Liver (tissue), 9 donors: ENCODE measurements around the gene PTMS. TPM values are rescaled to one million over a fixed set of nuclear protein-coding genes. Genes with fewer than 3 reads are reported as not detected.

ENCODE experiments used
- DNase-seq: peaks from one replicate; pipeline ENCODE4 v3.0.0-alpha.2; 2017; ENCODE audit warnings: low spot score
- H3K27ac ChIP-seq, 2 donors: one replicate each; pipeline ENCODE4 v1.7.0; 2013; ENCODE audit warnings: inconsistent platforms in 2 of 2, low read length in 2 of 2, control low read depth in 1 of 2, low read depth in 1 of 2, mild to moderate bottlenecking in 1 of 2
- H3K27me3 ChIP-seq, 4 donors: one replicate each; pipeline versions ENCODE4 v1.6.1 to v1.7.0; 2013; ENCODE audit warnings: low read length in 3 of 4, inconsistent platforms in 1 of 4, mild to moderate bottlenecking in 1 of 4, moderate library complexity in 1 of 4; ENCODE audit not compliant: control insufficient read depth in 4 of 4, insufficient read depth in 4 of 4
- H3K36me3 ChIP-seq, 4 donors: one replicate each; pipeline versions ENCODE4 v1.6.1 to v1.7.0; 2013; ENCODE audit warnings: low read length in 3 of 4, mild to moderate bottlenecking in 3 of 4, low read depth in 1 of 4, moderate library complexity in 1 of 4; ENCODE audit not compliant: control insufficient read depth in 4 of 4, insufficient read depth in 3 of 4
- H3K4me1 ChIP-seq, 4 donors: one replicate each; pipeline versions ENCODE4 v1.6.1 to v1.7.0; 2013; ENCODE audit warnings: low read length in 3 of 4, mild to moderate bottlenecking in 3 of 4, moderate library complexity in 1 of 4; ENCODE audit not compliant: control insufficient read depth in 4 of 4, insufficient read depth in 4 of 4
- H3K4me3 ChIP-seq, 3 donors: one replicate each; pipeline versions ENCODE4 v1.6.1 to v1.7.0; 2013; ENCODE audit warnings: low read length in 3 of 3, control low read depth in 1 of 3, low read depth in 1 of 3, mild to moderate bottlenecking in 1 of 3
- H3K9ac ChIP-seq, 2 donors: one replicate each; pipeline ENCODE4 v1.7.0; 2013; ENCODE audit warnings: low read length in 2 of 2, mild to moderate bottlenecking in 2 of 2, moderate library complexity in 2 of 2, control low read depth in 1 of 2, low read depth in 1 of 2
- H3K9me3 ChIP-seq, 4 donors: one replicate each; pipeline versions ENCODE4 v1.6.1 to v1.7.0; 2013; ENCODE audit warnings: low read length in 3 of 4; ENCODE audit not compliant: control insufficient read depth in 4 of 4
- EGR1 ChIP-seq, 2 donors: IDR thresholded peaks; 2 replicates each; pipeline ENCODE4 v1.6.1; 2016 to 2018; ENCODE audit warnings: antibody characterized with exemption in 2 of 2, low read depth in 2 of 2
- FOXA1 ChIP-seq: IDR thresholded peaks from 2 replicates; pipeline ENCODE4 v1.6.1; 2016; ENCODE audit warnings: antibody characterized with exemption
- GABPA ChIP-seq, 2 donors: IDR thresholded peaks in 1 of 2; conservative IDR thresholded peaks in 1 of 2; 2 replicates each; pipeline ENCODE4 v1.6.1; 2016; ENCODE audit warnings: antibody characterized with exemption in 2 of 2, mild to moderate bottlenecking in 1 of 2, moderate library complexity in 1 of 2
- HNF4A ChIP-seq, 2 donors: conservative IDR thresholded peaks; 2 replicates each; pipeline ENCODE4 v1.6.1; 2016; ENCODE audit warnings: antibody characterized with exemption in 2 of 2, mild to moderate bottlenecking in 2 of 2
- HNF4G ChIP-seq: IDR thresholded peaks from 2 replicates; pipeline ENCODE4 v1.6.1; 2016; ENCODE audit warnings: antibody characterized with exemption
- JUND ChIP-seq, 2 donors: IDR thresholded peaks; 2 replicates each; pipeline ENCODE4 v1.6.1; 2016; ENCODE audit warnings: antibody characterized with exemption in 2 of 2
- RAD21 ChIP-seq, 2 donors: IDR thresholded peaks; 2 replicates each; pipeline ENCODE4 v1.6.1; 2016; ENCODE audit warnings: antibody characterized with exemption in 2 of 2, mild to moderate bottlenecking in 2 of 2
- REST ChIP-seq: IDR thresholded peaks from 2 replicates; pipeline ENCODE4 v1.6.1; 2016; ENCODE audit warnings: antibody characterized with exemption, mild to moderate bottlenecking
- RXRA ChIP-seq, 2 donors: IDR thresholded peaks; 2 replicates each; pipeline ENCODE4 v1.6.1; 2017 to 2018; ENCODE audit warnings: antibody characterized with exemption in 2 of 2, mild to moderate bottlenecking in 1 of 2
- SP1 ChIP-seq: IDR thresholded peaks from 2 replicates; pipeline ENCODE4 v1.6.1; 2018; ENCODE audit warnings: antibody characterized with exemption, mild to moderate bottlenecking
- TAF1 ChIP-seq: conservative IDR thresholded peaks from 2 replicates; pipeline ENCODE4 v1.6.1; 2016; ENCODE audit warnings: antibody characterized with exemption, mild to moderate bottlenecking
- YY1 ChIP-seq: IDR thresholded peaks from 2 replicates; pipeline ENCODE4 v1.6.1; 2016; ENCODE audit warnings: antibody characterized with exemption, mild to moderate bottlenecking
- WGBS: extraction: QIAGEN DNeasy Blood & Tissue Kit; methylation state at CpG from one replicate; pipeline ENCODE4 v1.1.7; 2013; 5-methylcytosine and 5-hydroxymethylcytosine counted together
- polyA plus RNA-seq, 2 donors: library from polyadenylated mRNA; stranded (reverse) in 1 of 2; unstranded in 1 of 2; fragments of 200-250 nt in 1 of 2; fragments of >200 nt in 1 of 2; fragmentation: Nextera tagmentation in 1 of 2; extraction: Ambion mirVana in 1 of 2; gene quantifications; one replicate each; pipeline versions ENCODE4 v1.2.1 to v1.2.3, GENCODE V29; 2013 to 2015
- total RNA-seq, 2 donors: library from RNA; depleted of rRNA; stranded (reverse); fragments of >200 nt; gene quantifications; one replicate each; pipeline ENCODE4 v1.2.3, GENCODE V29; 2014
- TF ChIP-seq, protein P1 (sequence below): IDR thresholded peaks from 2 replicates; pipeline ENCODE4 v1.6.1; 2016; ENCODE audit warnings: antibody characterized with exemption
- TF ChIP-seq, protein P2 (sequence below): fragments of 150-350 bp; IDR thresholded peaks from 2 replicates; pipeline ENCODE4 v1.5.1; 2017; ENCODE audit warnings: improper control_type of control experiment, low read depth, low read length; ENCODE audit not compliant: missing input control
- TF ChIP-seq, protein P3 (sequence below): IDR thresholded peaks from 2 replicates; pipeline ENCODE4 v1.6.1; 2016; ENCODE audit warnings: antibody characterized with exemption
- donor health status: healthy.
- donor health status: healthy.
- donor health status: healthy.
- donor health status: healthy.
- donor health status: healthy.

The PTMS gene
- total RNA-seq (100 to 1,000 TPM in 1 of 2 donors, 10 to 100 TPM in 1; 26.3 to 106 TPM), polyA plus RNA-seq (100 to 1,000 TPM; 103 to 261 TPM)

GRCh38 chr12:6765634-6766581, at the start of gene PTMS:
Gene PTMS, plus strand, starts transcription at chr12:6766363. Its CDS starts 343 bp downstream, at chr12:6766706.
- peaks cover 14 to 62% (median 48%) of the 10 kb centered on the region in 4 donors for H3K4me1 ChIP-seq
- peak within 1 kb of the TSS; percentile 84 to 97 (median 86) for H3K4me3 ChIP-seq
- no peaks in the 10 kb centered on the region for H3K27me3 ChIP-seq
- peak; percentile 6 for TF ChIP-seq HNF4G
- TF ChIP-seq, protein P1, sequence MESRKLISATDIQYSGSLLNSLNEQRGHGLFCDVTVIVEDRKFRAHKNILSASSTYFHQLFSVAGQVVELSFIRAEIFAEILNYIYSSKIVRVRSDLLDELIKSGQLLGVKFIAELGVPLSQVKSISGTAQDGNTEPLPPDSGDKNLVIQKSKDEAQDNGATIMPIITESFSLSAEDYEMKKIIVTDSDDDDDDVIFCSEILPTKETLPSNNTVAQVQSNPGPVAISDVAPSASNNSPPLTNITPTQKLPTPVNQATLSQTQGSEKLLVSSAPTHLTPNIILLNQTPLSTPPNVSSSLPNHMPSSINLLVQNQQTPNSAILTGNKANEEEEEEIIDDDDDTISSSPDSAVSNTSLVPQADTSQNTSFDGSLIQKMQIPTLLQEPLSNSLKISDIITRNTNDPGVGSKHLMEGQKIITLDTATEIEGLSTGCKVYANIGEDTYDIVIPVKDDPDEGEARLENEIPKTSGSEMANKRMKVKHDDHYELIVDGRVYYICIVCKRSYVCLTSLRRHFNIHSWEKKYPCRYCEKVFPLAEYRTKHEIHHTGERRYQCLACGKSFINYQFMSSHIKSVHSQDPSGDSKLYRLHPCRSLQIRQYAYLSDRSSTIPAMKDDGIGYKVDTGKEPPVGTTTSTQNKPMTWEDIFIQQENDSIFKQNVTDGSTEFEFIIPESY = no peak
- peak; percentile 50 for TF ChIP-seq YY1
- TF ChIP-seq SP1 = peak; percentile 48
- TF ChIP-seq, protein P2, sequence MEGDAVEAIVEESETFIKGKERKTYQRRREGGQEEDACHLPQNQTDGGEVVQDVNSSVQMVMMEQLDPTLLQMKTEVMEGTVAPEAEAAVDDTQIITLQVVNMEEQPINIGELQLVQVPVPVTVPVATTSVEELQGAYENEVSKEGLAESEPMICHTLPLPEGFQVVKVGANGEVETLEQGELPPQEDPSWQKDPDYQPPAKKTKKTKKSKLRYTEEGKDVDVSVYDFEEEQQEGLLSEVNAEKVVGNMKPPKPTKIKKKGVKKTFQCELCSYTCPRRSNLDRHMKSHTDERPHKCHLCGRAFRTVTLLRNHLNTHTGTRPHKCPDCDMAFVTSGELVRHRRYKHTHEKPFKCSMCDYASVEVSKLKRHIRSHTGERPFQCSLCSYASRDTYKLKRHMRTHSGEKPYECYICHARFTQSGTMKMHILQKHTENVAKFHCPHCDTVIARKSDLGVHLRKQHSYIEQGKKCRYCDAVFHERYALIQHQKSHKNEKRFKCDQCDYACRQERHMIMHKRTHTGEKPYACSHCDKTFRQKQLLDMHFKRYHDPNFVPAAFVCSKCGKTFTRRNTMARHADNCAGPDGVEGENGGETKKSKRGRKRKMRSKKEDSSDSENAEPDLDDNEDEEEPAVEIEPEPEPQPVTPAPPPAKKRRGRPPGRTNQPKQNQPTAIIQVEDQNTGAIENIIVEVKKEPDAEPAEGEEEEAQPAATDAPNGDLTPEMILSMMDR = no peak
- peak; percentile 56 for TF ChIP-seq REST
- peak; percentile 82 to 89 for TF ChIP-seq EGR1 (IDR thresholded peaks at IDR 0.05; ENCODE audit: low read depth in 2 of 2)
- TF ChIP-seq RAD21 (IDR thresholded peaks at IDR 0.05) = no peak
- TF ChIP-seq FOXA1 = no peak
- no peak for TF ChIP-seq GABPA (IDR thresholded peaks at IDR 0.05 in 1 of 2, conservative IDR thresholded peaks at IDR 0.05 in 1 of 2)
- peak; percentile 23 to 29 for TF ChIP-seq HNF4A (conservative IDR thresholded peaks at IDR 0.05)
- TF ChIP-seq JUND (IDR thresholded peaks at IDR 0.05) = no peak
- no peak for TF ChIP-seq TAF1
- TF ChIP-seq RXRA (IDR thresholded peaks at IDR 0.05) = no peak
- TF ChIP-seq, protein P3, sequence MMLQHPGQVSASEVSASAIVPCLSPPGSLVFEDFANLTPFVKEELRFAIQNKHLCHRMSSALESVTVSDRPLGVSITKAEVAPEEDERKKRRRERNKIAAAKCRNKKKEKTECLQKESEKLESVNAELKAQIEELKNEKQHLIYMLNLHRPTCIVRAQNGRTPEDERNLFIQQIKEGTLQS = no peak
- peak within 1 kb of the TSS; percentile 68 to 94 for H3K9ac ChIP-seq
- H3K36me3 ChIP-seq = peaks cover 0 to 6% (median 4%) of the 10 kb centered on the region in 4 donors
- 2% methylated on average over 63 of the region's 63 CpGs for WGBS
- H3K27ac ChIP-seq = peak within 1 kb of the TSS; percentile 88 to 93
- H3K9me3 ChIP-seq = no peaks in the 10 kb centered on the region
- DNase-seq = peak; percentile 78
